Tibial artery (tissue), 4 donors: ENCODE results near the gene MYG1.

ENCODE experiments used
- DNase-seq, 2 donors: peaks; one replicate each; pipeline ENCODE4 v3.0.0-alpha.2; 2019
- H3K27ac ChIP-seq, 2 donors: fragments of 200-600 bp; sonication (generic) in 1 of 2; 1 replicate in 1 of 2; 2 replicates in 1 of 2; pipeline ENCODE4 v1.5.1; 2018 to 2019; ENCODE audit warnings: mild to moderate bottlenecking in 1 of 2
- H3K27me3 ChIP-seq, 2 donors: fragments of 200-600 bp; sonication (generic) in 1 of 2; one replicate each; pipeline versions ENCODE4 v1.5.1 to v1.6.0; 2016 to 2019
- H3K36me3 ChIP-seq, 3 donors: fragments of 200-600 bp; sonication (generic) in 2 of 3; one replicate each; pipeline ENCODE4 v1.5.1; 2016 to 2019; ENCODE audit warnings: mild to moderate bottlenecking in 2 of 3
- H3K4me1 ChIP-seq, 4 donors: fragments of 200-600 bp; sonication (generic) in 2 of 4; 1 replicate in 3 of 4; 2 replicates in 1 of 4; pipeline ENCODE4 v1.5.1; 2016 to 2019
- H3K4me3 ChIP-seq, 2 donors: fragments of 200-600 bp; sonication (generic) in 1 of 2; 1 replicate in 1 of 2; 2 replicates in 1 of 2; pipeline ENCODE4 v1.5.1; 2018 to 2019; ENCODE audit warnings: mild to moderate bottlenecking in 2 of 2
- H3K9me3 ChIP-seq, 3 donors: fragments of 200-600 bp; sonication (generic) in 1 of 3; one replicate each; pipeline ENCODE4 v1.5.1; 2016 to 2019
- CTCF ChIP-seq, 2 experiments: fragments of 200-600 bp in 1 of 2; fragments of 450-650 bp in 1 of 2; IDR thresholded peaks; one replicate each; pipeline ENCODE4 v1.5.1; 2017 to 2019; ENCODE audit warnings: antibody characterized with exemption in 2 of 2, mild to moderate bottlenecking in 1 of 2, moderate library complexity in 1 of 2
- intact Hi-C: fragments of 100-400 bp; cut with DNase I; formaldehyde crosslinking; loops from one replicate; pipeline ENCODE4 v1.15.0; 2023; ENCODE audit warnings: low total_unique reads

MYG1 gene

GRCh38 chr12:53347905-53348304 lies 48.4 kb downstream of the MYG1 start:
- intact Hi-C loops = no loop called here
- Histone ChIP-seq H3K9me3 (no peaks in the 10 kb centered on the region), H3K27me3 (no peaks in the 10 kb centered on the region), H3K4me3 (no peak overlapping the region), H3K27ac (no peak overlapping the region), H3K36me3 (no peaks in the 10 kb centered on the region), H3K4me1 (peaks cover 0 to 14% (median 12%) of the 10 kb centered on the region in 4 donors)
- no peak for DNase-seq
- TF ChIP-seq CTCF (IDR thresholded peaks at IDR 0.05) = no peak

- Histone ChIP-seq H3K9me3 (no peaks in the 10 kb centered on the region), H3K4me3 (no peak overlapping the region), H3K27ac (no peak overlapping the region), H3K27me3 (no peaks in the 10 kb centered on the region), H3K4me1 (no peaks in the 10 kb centered on the region), H3K36me3 (no peaks in the 10 kb centered on the region)
- intact Hi-C loops = loop anchor here (1.0 kb wide), 1 partner anchor 69 kb away; no protein-coding TSS in a partner anchor
- TF ChIP-seq CTCF (IDR thresholded peaks at IDR 0.05) = peak; percentile 81 to 92
- peak; percentile 79 to 87 for DNase-seq
Measured at GRCh38 chr12:53352331-53353256, 53.1 kb downstream of the MYG1 start.

GRCh38 chr12:53353257-53353655 lies 53.8 kb downstream of the MYG1 start:
- no peaks in the 10 kb centered on the region for H3K4me1 ChIP-seq
- no peaks in the 10 kb centered on the region for H3K36me3 ChIP-seq
- H3K27me3 ChIP-seq = no peaks in the 10 kb centered on the region
- no peak for DNase-seq
- H3K9me3 ChIP-seq = no peaks in the 10 kb centered on the region
- H3K4me3 ChIP-seq = no peak overlapping the region
- no peak for TF ChIP-seq CTCF (IDR thresholded peaks at IDR 0.05)
- intact Hi-C loops = no loop called here
- no peak overlapping the region for H3K27ac ChIP-seq

- intact Hi-C loops = loop anchor here (5.0 kb wide), 1 partner anchor 157 kb away; no protein-coding TSS in a partner anchor
- H3K36me3 ChIP-seq = no peaks in the 10 kb centered on the region
- H3K27me3 ChIP-seq = no peaks in the 10 kb centered on the region
- TF ChIP-seq CTCF (IDR thresholded peaks at IDR 0.05) = no peak
- H3K4me3 ChIP-seq = no peak overlapping the region
- no peak overlapping the region for H3K27ac ChIP-seq
- DNase-seq = no peak
- no peaks in the 10 kb centered on the region for H3K4me1 ChIP-seq
- H3K9me3 ChIP-seq = no peaks in the 10 kb centered on the region
Measured at GRCh38 chr12:53355121-53355520, 55.6 kb downstream of the MYG1 start.
